WTC11 (cell line): ENCODE measurements around the gene RREB1. TPM values are rescaled to one million over a fixed set of nuclear protein-coding genes. Genes with fewer than 3 reads are reported as not detected.

ENCODE experiments used
- ATAC-seq: fragments of 200-7000 bp; cut with Tn5 transposase; 2 replicates; pipeline ENCODE4 v1.10.0; 2021; ENCODE audit warnings: mild to moderate bottlenecking, moderate library complexity
- CTCF ChIA-PET: fragments of 300-600 bp; sonication (Branson Sonifier 250); formaldehyde crosslinking; loops from one replicate; lab custom pipeline; 2021; ENCODE audit warnings: antibody characterized with exemption; lab: Charles Lee
- POLR2A ChIA-PET: fragments of 350-600 bp; sonication (Branson Sonifier 250); formaldehyde crosslinking; loops from one replicate; lab custom pipeline; 2021; ENCODE audit warnings: antibody characterized with exemption; lab: Charles Lee
- DNase-seq: peaks from one replicate; pipeline ENCODE4 v3.0.0; 2021; ENCODE audit warnings: low spot score
- H3K27ac Mint-ChIP-seq: 2 replicates; pipeline ENCODE4 v1.8.0; 2021; ENCODE audit warnings: mixed read lengths
- H3K27me3 Mint-ChIP-seq: 2 replicates; pipeline ENCODE4 v1.8.0; 2021; ENCODE audit warnings: low read depth, mild to moderate bottlenecking, moderate library complexity, mixed read lengths
- H3K36me3 Mint-ChIP-seq: 2 replicates; pipeline ENCODE4 v1.8.0; 2021; ENCODE audit warnings: mixed read lengths
- H3K4me1 Mint-ChIP-seq: 2 replicates; pipeline ENCODE4 v1.8.0; 2022; ENCODE audit warnings: mixed read lengths
- H3K4me3 Mint-ChIP-seq: 2 replicates; pipeline ENCODE4 v1.8.0; 2021; ENCODE audit warnings: mild to moderate bottlenecking, moderate library complexity, mixed read lengths
- H3K9me3 Mint-ChIP-seq: 2 replicates; pipeline ENCODE4 v1.8.0; 2021; ENCODE audit warnings: mixed read lengths
- ARID4B ChIP-seq: sonication (generic); formaldehyde crosslinking; IDR thresholded peaks from 2 replicates; pipeline ENCODE4 v1.8.0; 2023; ENCODE audit warnings: missing genetic modification reagents, mild to moderate bottlenecking, borderline replicate concordance
- CBFB ChIP-seq: sonication (generic); formaldehyde crosslinking; IDR thresholded peaks from 2 replicates; pipeline ENCODE4 v1.8.1; 2022; ENCODE audit warnings: mild to moderate bottlenecking, low read depth, missing genetic modification reagents
- CDX4 ChIP-seq: fragments of 250-450 bp; sonication (Bioruptor Pico); IDR thresholded peaks from 2 replicates; pipeline ENCODE4 v1.9.0; 2021; ENCODE audit warnings: moderate library complexity, mild to moderate bottlenecking, inconsistent platforms, borderline replicate concordance
- CREB1 ChIP-seq: sonication (generic); formaldehyde crosslinking; IDR thresholded peaks from 2 replicates; pipeline ENCODE4 v1.8.0; 2023; ENCODE audit warnings: mild to moderate bottlenecking, missing genetic modification reagents
- CTCF ChIP-seq: fragments of 200-600 bp; IDR thresholded peaks from 2 replicates; pipeline ENCODE4 v1.8.0; 2022; ENCODE audit warnings: antibody characterized with exemption
- ELF4 ChIP-seq: sonication (generic); formaldehyde crosslinking; IDR thresholded peaks from 2 replicates; pipeline ENCODE4 v1.8.1; 2022; ENCODE audit warnings: low read depth, mild to moderate bottlenecking, moderate library complexity, missing genetic modification reagents
- ERG ChIP-seq: fragments of 250-450 bp; sonication (Bioruptor Pico); IDR thresholded peaks from 2 replicates; pipeline ENCODE4 v1.8.0; 2021; ENCODE audit warnings: mild to moderate bottlenecking
- FOXK1 ChIP-seq: sonication (generic); formaldehyde crosslinking; IDR thresholded peaks from 2 replicates; pipeline ENCODE4 v1.8.0; 2022; ENCODE audit warnings: mild to moderate bottlenecking, moderate library complexity, missing genetic modification reagents
- JUN ChIP-seq: sonication (generic); formaldehyde crosslinking; IDR thresholded peaks from 2 replicates; pipeline ENCODE4 v1.8.0; 2023; ENCODE audit warnings: mild to moderate bottlenecking, missing genetic modification reagents
- KAT7 ChIP-seq: sonication (generic); formaldehyde crosslinking; IDR thresholded peaks from 2 replicates; pipeline ENCODE4 v1.8.1; 2023; ENCODE audit warnings: missing genetic modification reagents, mild to moderate bottlenecking, borderline replicate concordance
- NFYB ChIP-seq: sonication (generic); formaldehyde crosslinking; conservative IDR thresholded peaks from 2 replicates; pipeline ENCODE4 v1.8.0; 2022; ENCODE audit warnings: low read depth, missing genetic modification reagents
- NR1H2 ChIP-seq: sonication (generic); formaldehyde crosslinking; IDR thresholded peaks from 2 replicates; pipeline ENCODE4 v1.9.0; 2021; ENCODE audit warnings: mild to moderate bottlenecking, moderate library complexity, missing genetic modification reagents
- PRRX2 ChIP-seq: fragments of 250-450 bp; sonication (Bioruptor Pico); IDR thresholded peaks from 2 replicates; pipeline ENCODE4 v1.8.0; 2021; ENCODE audit warnings: mild to moderate bottlenecking
- TEAD1 ChIP-seq: sonication (generic); formaldehyde crosslinking; IDR thresholded peaks from 2 replicates; pipeline ENCODE4 v1.8.0; 2022; ENCODE audit warnings: mild to moderate bottlenecking, missing genetic modification reagents
- TP53 ChIP-seq: sonication (generic); formaldehyde crosslinking; IDR thresholded peaks from 2 replicates; pipeline ENCODE4 v1.8.1; 2023; ENCODE audit warnings: mild to moderate bottlenecking, missing genetic modification reagents
- USF1 ChIP-seq: sonication (generic); formaldehyde crosslinking; IDR thresholded peaks from 2 replicates; pipeline ENCODE4 v1.8.0; 2022; ENCODE audit warnings: mild to moderate bottlenecking, missing genetic modification reagents
- ZBTB43 ChIP-seq: sonication (generic); formaldehyde crosslinking; IDR thresholded peaks from 2 replicates; pipeline ENCODE4 v1.8.1; 2023; ENCODE audit warnings: mild to moderate bottlenecking, missing genetic modification reagents
- ZMAT4 ChIP-seq: fragments of 250-450 bp; sonication (Bioruptor Pico); IDR thresholded peaks from 2 replicates; pipeline ENCODE4 v1.9.0; 2021; ENCODE audit warnings: mild to moderate bottlenecking
- ZNF317 ChIP-seq: sonication (generic); formaldehyde crosslinking; IDR thresholded peaks from 2 replicates; pipeline ENCODE4 v1.8.1; 2023; ENCODE audit warnings: low read depth, mild to moderate bottlenecking, moderate library complexity, missing genetic modification reagents, borderline replicate concordance
- ZSCAN18 ChIP-seq: fragments of 250-450 bp; sonication (Bioruptor Pico); IDR thresholded peaks from 2 replicates; pipeline ENCODE4 v2.1.2; 2022; ENCODE audit warnings: mild to moderate bottlenecking, moderate library complexity
- total RNA-seq: library from RNA; stranded (reverse); gene quantifications from 3 replicates; pipeline ENCODE4 v1.2.3, GENCODE V29; 2021

The RREB1 gene
- total RNA-seq, 1 experiment from 2014 or later, result 38.5 TPM

GRCh38 chr6:7087066-7087465 is 20.7 kb upstream of the RREB1 start:
- ChIA-PET POLR2A (interaction anchor here (0.7 to 0.9 kb wide), 2 partner anchors 69 to 174 kb away, joined by 4 read pairs; no protein-coding TSS in a partner anchor), CTCF (interaction anchor here (0.8 to 1.6 kb wide), 13 partner anchors 12 to 412 kb away, joined by 3 to 6 read pairs (median 4); no protein-coding TSS in a partner anchor)
- peaks cover 26% of the 10 kb centered on the region for H3K27me3 Mint-ChIP-seq
- H3K4me3 Mint-ChIP-seq, result peak overlapping the region; percentile 47
- no peak for DNase-seq
- no peaks in the 10 kb centered on the region for H3K36me3 Mint-ChIP-seq
- no peak for TF ChIP-seq ZSCAN18 (CRISPR knock-in tag)
- TF ChIP-seq CREB1 (CRISPR knock-in tag), result no peak
- no peak for TF ChIP-seq ZBTB43 (CRISPR knock-in tag)
- no peak for TF ChIP-seq TEAD1 (CRISPR knock-in tag)
- TF ChIP-seq ARID4B, result no peak
- no peak for TF ChIP-seq ELF4 (CRISPR knock-in tag)
- no peak for TF ChIP-seq NR1H2
- no peak for TF ChIP-seq ERG (CRISPR knock-in tag)
- ATAC-seq, result peak; percentile 90
- H3K4me1 Mint-ChIP-seq, result peaks cover 39% of the 10 kb centered on the region
- H3K9me3 Mint-ChIP-seq, result no peaks in the 10 kb centered on the region
- H3K27ac Mint-ChIP-seq, result peak overlapping the region; percentile 48; the same call in 1 of the 2 replicates

- POLR2A ChIA-PET, result interaction anchor here (0.9 kb wide), 1 partner anchor 70 kb away, joined by 4 read pairs; no protein-coding TSS in a partner anchor
- Mint-ChIP-seq H3K4me1 (peaks cover 39% of the 10 kb centered on the region), H3K4me3 (peak overlapping the region; percentile 47), H3K27me3 (peaks cover 26% of the 10 kb centered on the region), H3K36me3 (no peaks in the 10 kb centered on the region), H3K27ac (peak overlapping the region; percentile 48; the same call in 1 of the 2 replicates), H3K9me3 (peaks cover 4% of the 10 kb centered on the region; the same call in 1 of the 2 replicates)
- ATAC-seq (peak; percentile 11), DNase-seq (no peak)
- CTCF ChIA-PET, result interaction anchor here (0.8 to 1.6 kb wide), 12 partner anchors 12 to 413 kb away, joined by 3 to 6 read pairs (median 4); no protein-coding TSS in a partner anchor
- no peak for TF ChIP-seq USF1 (CRISPR knock-in tag)
- TF ChIP-seq ZNF317, result no peak
- TF ChIP-seq PRRX2 (CRISPR knock-in tag), result no peak
- TF ChIP-seq JUN, result no peak
- TF ChIP-seq CDX4 (CRISPR knock-in tag), result no peak
- TF ChIP-seq FOXK1, result no peak
- no peak for TF ChIP-seq ZSCAN18 (CRISPR knock-in tag)
- TF ChIP-seq TP53, result no peak
- TF ChIP-seq CBFB (CRISPR knock-in tag), result no peak
- TF ChIP-seq ZMAT4 (CRISPR knock-in tag), result no peak
- TF ChIP-seq CTCF, result no peak
- no peak for TF ChIP-seq NFYB (CRISPR knock-in tag)
- TF ChIP-seq KAT7 (CRISPR knock-in tag), result no peak
These were observed 20.2 kb upstream of the RREB1 start for GRCh38 chr6:7087491-7087979.
